ENCODE measurements around the gene USP49. TPM values are rescaled to one million over a fixed set of nuclear protein-coding genes. Genes with fewer than 3 reads are reported as not detected.
"Not testable (repeated sequence)": the region's sequence is repeated elsewhere in the genome, so short reads cannot be mapped to it uniquely, and the experiment has no call there.

The USP49 gene
- 1 to 10 TPM; 2.1 to 2.9 TPM for total RNA-seq
- long read RNA-seq, partial matches to known transcripts: 0 of 1 reads
- long read RNA-seq, other reads (novel, unspliced or antisense): 1 of 1 reads

- intact Hi-C loops (cut with DNase I, micrococcal nuclease): no loop called here
- ATAC-seq: peak; percentile 98
- DNase-seq: peak; percentile 81 to 96
Observed at GRCh38 chr6:41895300-41896233, at the start of gene USP49. Gene USP49, minus strand, starts transcription at chr6:41895375. Its CDS starts 88,392 bp downstream, at chr6:41806983.

GRCh38 chr6:41943456-41943855, 48.3 kb upstream of the USP49 start:
- intact Hi-C loops (cut with DNase I, micrococcal nuclease): no loop called here
- ATAC-seq (no peak), DNase-seq (no peak)

- DNase-seq; ATAC-seq; intact Hi-C loops (cut with DNase I, micrococcal nuclease): not testable (repeated sequence)
Observed at GRCh38 chr6:41942882-41943281, 47.7 kb upstream of the USP49 start.

GRCh38 chr6:41942067-41942851, 47.1 kb upstream of the USP49 start:
- ATAC-seq: no peak
- DNase-seq: no peak
- intact Hi-C loops (cut with DNase I, micrococcal nuclease): no loop called here

- ATAC-seq (peak; percentile 84), DNase-seq (peak; percentile 93 to 97)
- intact Hi-C loops (cut with DNase I, micrococcal nuclease): no loop called here
Observed at GRCh38 chr6:41941280-41942066, 46.3 kb upstream of the USP49 start, which contains the start of gene CCND3. Gene CCND3, minus strand, starts transcription at chr6:41941808. Its CDS starts 159 bp downstream, at chr6:41941649.

DNA sequence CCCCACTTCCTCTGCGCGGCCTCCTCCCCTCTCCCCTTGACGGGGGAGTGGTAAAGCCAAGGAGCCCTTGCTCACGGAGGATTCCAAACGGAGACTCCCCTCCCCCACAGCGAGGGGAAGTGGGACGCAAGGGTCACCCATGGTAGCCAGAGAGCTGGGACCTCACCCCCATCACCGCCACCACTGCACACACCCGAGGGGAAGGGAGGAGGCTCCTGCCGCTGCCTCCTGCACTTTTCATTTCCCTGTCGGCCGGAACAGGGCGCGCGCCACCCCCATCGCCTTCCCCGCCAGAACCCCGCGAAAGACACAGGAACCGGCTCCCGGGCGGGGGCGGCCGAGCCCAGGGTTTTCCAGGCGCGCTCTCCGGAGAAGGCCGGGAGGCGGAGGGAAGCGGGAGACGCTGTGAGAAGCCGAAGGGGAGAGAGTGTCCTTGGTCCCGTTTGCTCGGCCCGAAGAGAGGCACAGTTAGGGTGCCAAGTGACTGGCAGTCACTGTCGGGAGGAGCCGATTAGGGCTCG, 45.6 kb upstream of the USP49 start:
- ATAC-seq (peak; percentile 43), DNase-seq (peak; percentile 48 to 64)
- intact Hi-C loops (cut with DNase I, micrococcal nuclease): no loop called here

- peak; percentile 81 to 83 for DNase-seq
- intact Hi-C loops (cut with DNase I, micrococcal nuclease): loop anchor here (5.0 to 10.0 kb wide), 2 partner anchors 102 to 105 kb away; no protein-coding TSS in a partner anchor
- peak; percentile 67 for ATAC-seq
Observed at GRCh38 chr6:41939848-41940758, 44.9 kb upstream of the USP49 start.

GRCh38 chr6:41939176-41939847, 44.1 kb upstream of the USP49 start:
- ATAC-seq: no peak
- peak; percentile 38 to 53 for DNase-seq
- intact Hi-C loops (cut with DNase I, micrococcal nuclease): loop anchor here (5.0 to 10.0 kb wide), 2 partner anchors 103 to 105 kb away; no protein-coding TSS in a partner anchor

DNA sequence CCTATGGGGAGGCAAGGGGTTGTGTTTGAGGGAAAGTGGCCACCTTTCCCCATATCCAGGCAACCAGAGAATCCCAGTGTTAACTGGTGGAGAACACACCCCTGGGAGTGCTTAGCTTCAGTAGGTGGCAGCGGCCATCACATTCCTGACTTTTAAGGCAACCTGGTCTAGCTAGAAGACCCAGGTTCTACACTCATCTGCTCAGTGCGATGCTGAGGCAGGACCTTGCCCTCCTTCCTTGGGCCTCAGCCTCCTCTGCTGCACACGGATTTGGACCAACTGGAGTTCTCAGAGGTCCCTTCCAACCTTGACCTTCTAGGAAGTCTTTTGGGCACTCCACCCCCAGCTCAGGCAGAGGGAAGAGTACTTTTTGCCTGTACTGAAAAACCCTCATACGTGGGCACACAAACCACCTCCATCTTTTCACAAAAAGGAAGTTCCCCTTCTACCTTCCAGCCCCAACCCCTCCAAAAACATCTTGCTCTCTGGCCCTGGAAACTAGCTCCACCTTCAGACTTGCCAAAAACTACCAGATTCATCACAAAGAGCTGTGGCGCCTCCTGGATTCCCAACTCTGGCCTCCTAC, 43.5 kb upstream of the USP49 start:
- DNase-seq: no peak
- no peak for ATAC-seq
- intact Hi-C loops (cut with DNase I, micrococcal nuclease): loop anchor here (5.0 to 10.0 kb wide), 2 partner anchors 104 to 106 kb away; no protein-coding TSS in a partner anchor

DNA sequence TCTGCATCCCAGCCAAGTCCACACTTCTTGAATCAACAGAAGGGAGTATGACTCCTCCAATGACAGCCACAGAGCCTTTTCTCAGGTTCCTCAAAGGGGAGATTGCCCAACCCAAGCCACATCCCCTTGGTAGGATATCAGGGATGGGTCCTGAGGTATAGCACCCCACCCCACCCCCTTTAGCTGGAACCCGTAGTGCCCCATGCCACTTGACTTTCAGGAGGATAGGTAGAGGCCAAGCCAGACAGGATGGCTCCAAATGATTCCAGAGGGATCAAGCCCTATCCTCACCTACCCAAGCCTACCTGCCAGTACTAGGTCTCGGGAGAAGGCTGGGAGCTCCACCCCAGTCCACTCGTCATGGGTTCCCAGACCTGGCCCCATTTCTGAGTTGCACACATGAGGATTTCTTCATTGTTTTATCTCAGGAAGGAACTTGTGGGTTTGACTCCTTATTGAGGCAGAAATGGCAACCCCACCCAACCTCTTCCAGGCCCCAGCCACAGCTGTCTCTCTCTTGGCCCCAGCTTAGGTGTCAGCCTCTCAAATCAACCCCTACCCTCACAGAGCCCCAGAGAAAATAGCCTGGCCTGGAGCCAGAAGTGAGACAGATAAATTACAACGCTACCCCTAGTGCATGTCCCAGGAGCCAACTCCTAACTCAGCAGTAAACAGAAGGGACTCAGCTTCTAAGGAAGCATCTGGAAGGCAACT, 42.8 kb upstream of the USP49 start:
- DNase-seq (no peak), ATAC-seq (no peak)
- intact Hi-C loops (cut with DNase I, micrococcal nuclease): loop anchor here (5.0 to 10.0 kb wide), 2 partner anchors 104 to 107 kb away; no protein-coding TSS in a partner anchor

DNA sequence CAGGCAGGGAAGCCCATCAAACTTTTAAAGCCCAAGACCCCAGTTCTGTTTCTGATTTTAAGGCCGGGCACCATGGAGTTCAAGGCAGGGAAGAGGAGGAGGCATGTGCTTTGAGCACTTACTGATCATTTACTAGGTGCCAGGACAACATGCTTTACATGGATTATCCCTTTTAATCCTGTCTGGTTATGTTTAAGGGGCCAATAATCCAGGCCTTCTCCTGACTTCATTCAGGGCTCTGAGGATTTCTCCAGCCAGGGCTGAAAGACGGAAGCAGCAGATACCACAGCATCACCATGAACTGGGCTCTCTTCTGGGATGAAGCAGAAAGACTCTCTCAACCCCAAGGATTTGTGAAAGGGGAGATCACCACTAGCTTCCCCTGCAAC, 42.3 kb upstream of the USP49 start:
- DNase-seq: no peak
- intact Hi-C loops (cut with DNase I, micrococcal nuclease): loop anchor here (5.0 to 10.0 kb wide), 2 partner anchors 105 to 107 kb away; no protein-coding TSS in a partner anchor
- no peak for ATAC-seq

DNA sequence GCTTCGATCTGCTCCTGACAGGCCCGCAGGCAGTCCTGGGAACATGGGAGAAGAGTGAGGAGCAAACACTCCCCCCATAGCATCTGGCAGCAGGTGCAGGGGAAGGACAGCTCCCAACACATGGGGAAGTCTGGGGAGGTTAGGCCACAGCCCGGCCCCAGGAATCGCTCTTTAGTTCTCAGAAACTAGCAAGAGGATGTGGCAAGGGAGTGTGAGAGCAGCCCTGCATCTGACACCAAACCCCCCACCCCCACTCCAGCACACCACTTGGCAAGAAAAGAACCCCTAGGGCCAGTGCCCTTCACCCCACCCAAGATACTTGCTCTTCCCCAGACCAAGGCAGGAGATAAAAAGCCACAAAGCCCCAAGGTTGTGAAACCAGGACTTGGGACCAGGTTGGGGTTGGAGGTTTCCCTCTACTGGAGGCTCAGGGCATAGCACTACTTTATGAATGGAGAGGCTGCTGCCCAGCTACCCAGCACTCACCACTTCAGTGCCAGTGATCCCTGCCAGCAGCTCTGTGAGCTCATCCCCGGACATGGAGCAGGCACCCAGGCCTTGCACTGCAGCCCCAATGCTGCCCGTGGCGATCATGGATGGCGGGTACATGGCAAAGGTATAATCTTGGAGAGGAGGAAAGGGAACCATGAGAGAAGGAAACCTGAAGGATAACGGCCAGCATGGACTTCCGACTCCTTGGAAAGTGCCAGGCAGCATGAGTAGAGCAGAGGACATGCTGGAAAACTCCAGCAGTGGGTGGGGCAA, 41.1 kb upstream of the USP49 start:
- ATAC-seq (peak; percentile 52), DNase-seq (peak; percentile 56 to 68)
- intact Hi-C loops (cut with DNase I, micrococcal nuclease): loop anchor here (5.0 to 10.0 kb wide), 2 partner anchors 106 to 109 kb away; no protein-coding TSS in a partner anchor

DNA sequence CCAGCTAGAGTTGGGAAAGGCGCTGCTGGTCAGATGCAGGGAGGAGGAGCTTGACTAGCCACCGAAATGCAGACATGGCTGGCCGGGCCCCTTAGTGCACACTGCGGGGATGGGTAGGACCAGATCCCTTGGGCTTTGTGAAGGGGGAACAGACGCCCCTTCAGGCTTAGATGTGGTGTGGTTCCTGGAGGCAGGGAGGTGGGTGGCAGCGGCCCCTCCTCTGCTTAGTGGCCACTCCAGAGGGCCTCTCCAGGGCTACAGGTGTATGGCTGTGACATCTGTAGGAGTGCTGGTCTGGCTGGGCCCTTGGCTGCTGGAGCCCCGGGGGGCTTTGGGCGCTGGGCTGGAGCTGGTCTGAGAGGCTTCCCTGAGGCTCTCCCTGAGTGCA, 40.5 kb upstream of the USP49 start:
- ATAC-seq: no peak
- no peak for DNase-seq
- intact Hi-C loops (cut with DNase I, micrococcal nuclease): loop anchor here (5.0 to 10.0 kb wide), 2 partner anchors 107 to 109 kb away; no protein-coding TSS in a partner anchor

DNA sequence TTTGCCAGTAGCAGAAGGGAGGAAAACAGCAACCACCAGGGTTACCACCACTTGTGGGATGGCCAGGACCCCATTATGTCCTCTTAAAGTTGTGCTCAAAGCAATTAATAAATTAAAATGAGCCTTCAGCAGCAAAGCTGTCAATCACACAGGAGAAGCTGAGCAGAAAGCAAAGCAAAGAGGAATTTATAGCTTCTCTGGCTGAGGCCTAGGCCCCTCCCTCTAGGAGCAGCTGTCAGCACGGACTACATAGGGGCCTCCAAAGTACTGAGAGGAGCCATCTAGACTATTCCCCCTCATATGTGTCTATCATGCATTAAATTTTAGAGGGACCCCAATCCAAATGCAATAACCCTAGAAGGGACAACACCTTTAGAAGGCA, 40.0 kb upstream of the USP49 start:
- DNase-seq (no peak), ATAC-seq (no peak)
- intact Hi-C loops (cut with DNase I, micrococcal nuclease): loop anchor here (5.0 to 10.0 kb wide), 2 partner anchors 107 to 110 kb away; no protein-coding TSS in a partner anchor

Measured in left colon (tissue), 2 donors.